Measurements from ENCODE around the gene DAPK3.

Gene DAPK3

DNA sequence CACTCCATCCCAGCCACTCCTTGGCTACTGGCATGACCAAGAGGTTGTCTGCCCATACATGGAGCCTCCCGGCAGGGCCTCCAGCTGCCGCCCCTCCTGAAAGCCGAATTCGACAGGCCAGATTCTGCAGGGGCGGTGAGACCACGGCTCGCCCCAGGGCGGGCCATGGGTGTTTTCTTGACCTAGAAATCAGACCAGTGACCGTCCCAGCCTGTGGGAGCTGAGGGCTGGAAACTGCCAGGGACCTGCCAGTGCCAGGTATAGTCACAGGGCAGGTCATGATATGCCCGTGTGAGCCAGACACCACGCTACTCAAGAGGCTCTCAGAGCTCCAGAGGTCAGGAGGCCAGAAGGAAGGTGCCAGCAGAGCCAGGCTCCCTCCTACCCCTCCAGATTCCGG lies 16.8 kb downstream of the DAPK3 start:
- TF ChIP-seq POLR2AphosphoS5 (IDR thresholded peaks at IDR 0.05; ENCODE audit: low read depth, low read length) (no peak), FOXP2 (optimal IDR thresholded peaks at IDR 0.05; ENCODE audit: borderline replicate concordance, extremely low read depth, extremely low read length, insufficient read depth) (no peak), TAF1 (IDR thresholded peaks at IDR 0.05; ENCODE audit: borderline replicate concordance, insufficient read depth, low read length) (no peak), SIN3A (IDR thresholded peaks at IDR 0.05; ENCODE audit: borderline replicate concordance, insufficient read depth, low read length) (no peak)
- TF ChIP-seq, protein P1, sequence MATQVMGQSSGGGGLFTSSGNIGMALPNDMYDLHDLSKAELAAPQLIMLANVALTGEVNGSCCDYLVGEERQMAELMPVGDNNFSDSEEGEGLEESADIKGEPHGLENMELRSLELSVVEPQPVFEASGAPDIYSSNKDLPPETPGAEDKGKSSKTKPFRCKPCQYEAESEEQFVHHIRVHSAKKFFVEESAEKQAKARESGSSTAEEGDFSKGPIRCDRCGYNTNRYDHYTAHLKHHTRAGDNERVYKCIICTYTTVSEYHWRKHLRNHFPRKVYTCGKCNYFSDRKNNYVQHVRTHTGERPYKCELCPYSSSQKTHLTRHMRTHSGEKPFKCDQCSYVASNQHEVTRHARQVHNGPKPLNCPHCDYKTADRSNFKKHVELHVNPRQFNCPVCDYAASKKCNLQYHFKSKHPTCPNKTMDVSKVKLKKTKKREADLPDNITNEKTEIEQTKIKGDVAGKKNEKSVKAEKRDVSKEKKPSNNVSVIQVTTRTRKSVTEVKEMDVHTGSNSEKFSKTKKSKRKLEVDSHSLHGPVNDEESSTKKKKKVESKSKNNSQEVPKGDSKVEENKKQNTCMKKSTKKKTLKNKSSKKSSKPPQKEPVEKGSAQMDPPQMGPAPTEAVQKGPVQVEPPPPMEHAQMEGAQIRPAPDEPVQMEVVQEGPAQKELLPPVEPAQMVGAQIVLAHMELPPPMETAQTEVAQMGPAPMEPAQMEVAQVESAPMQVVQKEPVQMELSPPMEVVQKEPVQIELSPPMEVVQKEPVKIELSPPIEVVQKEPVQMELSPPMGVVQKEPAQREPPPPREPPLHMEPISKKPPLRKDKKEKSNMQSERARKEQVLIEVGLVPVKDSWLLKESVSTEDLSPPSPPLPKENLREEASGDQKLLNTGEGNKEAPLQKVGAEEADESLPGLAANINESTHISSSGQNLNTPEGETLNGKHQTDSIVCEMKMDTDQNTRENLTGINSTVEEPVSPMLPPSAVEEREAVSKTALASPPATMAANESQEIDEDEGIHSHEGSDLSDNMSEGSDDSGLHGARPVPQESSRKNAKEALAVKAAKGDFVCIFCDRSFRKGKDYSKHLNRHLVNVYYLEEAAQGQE (IDR thresholded peaks at IDR 0.05; ENCODE audit: insufficient read depth in 1 of 2, low read depth in 2 of 2, low read length in 2 of 2), result no peak

DNA sequence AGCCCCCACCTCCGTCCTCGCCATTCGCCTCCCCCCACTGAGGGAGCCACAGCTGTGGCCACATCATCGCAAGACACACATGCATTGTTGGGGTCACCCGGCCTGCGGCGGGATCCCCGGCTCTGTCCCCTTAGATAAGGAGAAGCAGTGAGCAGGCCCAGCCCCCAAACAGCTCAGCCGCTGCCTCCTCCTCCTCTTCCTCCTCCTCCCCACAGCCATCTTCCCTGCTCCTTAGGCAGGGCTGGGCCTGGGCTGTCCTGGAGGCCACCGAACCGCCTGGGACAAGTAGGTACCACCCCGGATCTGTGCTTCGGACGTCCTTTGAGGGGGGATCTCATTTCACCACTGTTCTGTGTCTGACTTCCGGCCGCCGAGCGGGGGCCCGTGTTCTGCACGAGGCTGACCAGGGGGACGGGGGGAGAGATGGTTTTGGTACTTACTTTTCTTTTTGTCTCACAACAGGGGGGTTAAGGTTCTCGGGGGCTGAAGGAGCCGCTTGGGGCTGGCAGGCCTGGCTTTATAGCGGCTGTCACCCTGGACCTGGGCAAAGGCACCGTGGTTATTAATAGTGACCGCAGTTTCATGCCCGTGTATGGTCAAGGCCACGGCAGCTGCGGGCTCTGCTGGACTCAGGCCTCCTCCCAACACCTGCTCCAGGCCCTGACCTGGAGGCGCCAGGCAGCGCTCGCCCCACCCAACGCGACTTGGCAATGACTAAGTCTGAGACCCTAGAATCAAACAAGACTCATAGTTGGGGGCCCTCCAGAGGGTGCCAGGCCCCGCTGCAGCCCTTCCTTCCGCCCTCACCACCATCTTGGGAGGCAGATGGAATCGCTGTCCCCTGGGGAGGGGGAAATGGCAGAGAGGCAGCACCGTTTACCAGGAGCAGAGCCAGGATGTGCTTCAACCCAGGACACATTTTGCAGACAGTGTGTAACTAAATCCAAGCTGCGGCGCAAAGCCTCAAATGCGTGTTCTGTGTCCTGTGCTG lies 19.7 kb downstream of the DAPK3 start:
- TF ChIP-seq SIN3A (IDR thresholded peaks at IDR 0.05; ENCODE audit: borderline replicate concordance, insufficient read depth, low read length), result no peak
- TF ChIP-seq TAF1 (IDR thresholded peaks at IDR 0.05; ENCODE audit: borderline replicate concordance, insufficient read depth, low read length), result no peak
- TF ChIP-seq, protein P1 (IDR thresholded peaks at IDR 0.05; ENCODE audit: insufficient read depth in 1 of 2, low read depth in 2 of 2, low read length in 2 of 2), result no peak
- no peak for TF ChIP-seq FOXP2 (optimal IDR thresholded peaks at IDR 0.05; ENCODE audit: borderline replicate concordance, extremely low read depth, extremely low read length, insufficient read depth)
- no peak for TF ChIP-seq POLR2AphosphoS5 (IDR thresholded peaks at IDR 0.05; ENCODE audit: low read depth, low read length)

DNA sequence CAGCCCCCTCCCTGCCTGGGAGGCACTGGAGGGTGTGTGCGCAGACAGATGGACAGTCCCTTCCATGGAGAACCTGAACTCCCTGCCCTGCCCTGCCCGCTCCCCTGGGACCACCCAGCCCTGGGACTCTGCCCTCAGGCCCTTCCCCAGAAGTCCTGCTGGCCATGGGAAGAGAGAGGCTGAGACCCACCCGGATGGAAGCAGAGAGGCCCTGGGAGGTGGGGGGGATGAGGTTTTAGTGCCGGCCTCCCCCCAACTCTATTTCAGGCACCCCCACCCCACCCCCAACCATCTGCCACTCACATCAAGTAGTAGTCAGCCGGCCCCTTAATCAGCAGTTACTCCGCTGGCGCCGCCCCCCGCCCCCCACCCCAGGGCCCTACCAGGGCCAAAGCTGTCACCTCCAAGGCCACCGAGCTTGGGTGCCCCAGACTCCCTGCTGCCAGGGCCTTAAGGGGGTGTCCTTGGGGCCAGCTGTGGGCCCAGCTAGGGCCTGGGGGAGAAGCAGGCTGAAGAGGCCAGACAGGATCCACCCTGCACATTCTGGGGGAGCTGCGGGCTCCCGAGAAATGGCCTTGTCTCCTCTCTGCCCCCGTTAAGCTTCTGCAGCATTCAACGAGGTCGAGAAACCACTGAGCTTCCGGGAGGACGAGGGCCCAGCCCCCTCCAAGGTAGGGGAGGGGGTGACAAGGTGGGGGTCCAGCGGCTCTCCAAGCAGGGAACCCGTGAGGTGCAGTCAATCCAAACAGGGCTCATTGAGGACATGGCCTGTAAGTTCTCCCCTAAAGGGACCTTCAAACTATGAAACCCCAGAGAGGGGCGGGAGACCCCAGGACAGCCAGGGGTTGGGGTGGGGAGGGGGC lies 20.7 kb downstream of the DAPK3 start:
- TF ChIP-seq POLR2AphosphoS5 (IDR thresholded peaks at IDR 0.05; ENCODE audit: low read depth, low read length), result no peak
- TF ChIP-seq TAF1 (IDR thresholded peaks at IDR 0.05; ENCODE audit: borderline replicate concordance, insufficient read depth, low read length), result no peak
- TF ChIP-seq, protein P1 (IDR thresholded peaks at IDR 0.05; ENCODE audit: insufficient read depth in 1 of 2, low read depth in 2 of 2, low read length in 2 of 2), result no peak
- no peak for TF ChIP-seq FOXP2 (optimal IDR thresholded peaks at IDR 0.05; ENCODE audit: borderline replicate concordance, extremely low read depth, extremely low read length, insufficient read depth)
- TF ChIP-seq SIN3A (IDR thresholded peaks at IDR 0.05; ENCODE audit: borderline replicate concordance, insufficient read depth, low read length), result no peak

DNA sequence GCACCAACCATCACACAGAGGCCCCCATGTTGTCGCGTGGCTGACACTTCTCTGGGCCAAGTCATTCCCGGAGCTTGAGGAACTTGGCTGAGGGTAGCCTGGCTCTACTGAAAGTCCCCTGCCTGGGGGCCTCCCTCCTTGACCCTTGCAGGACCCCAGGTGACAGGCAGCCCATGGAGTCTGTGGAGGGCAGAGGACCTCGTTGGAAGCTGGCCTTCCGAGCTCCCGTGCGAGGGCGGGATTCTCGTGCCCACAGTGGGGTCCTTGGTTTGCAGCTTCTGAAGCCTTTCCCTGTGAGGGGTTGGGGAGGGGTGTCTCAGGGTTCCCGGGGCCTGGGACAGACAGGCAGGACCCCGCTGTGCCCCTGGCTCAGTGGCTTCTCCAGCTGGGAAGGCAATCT lies 21.6 kb downstream of the DAPK3 start:
- TF ChIP-seq SIN3A (IDR thresholded peaks at IDR 0.05; ENCODE audit: borderline replicate concordance, insufficient read depth, low read length), result no peak
- no peak for TF ChIP-seq POLR2AphosphoS5 (IDR thresholded peaks at IDR 0.05; ENCODE audit: low read depth, low read length)
- no peak for TF ChIP-seq TAF1 (IDR thresholded peaks at IDR 0.05; ENCODE audit: borderline replicate concordance, insufficient read depth, low read length)
- no peak for TF ChIP-seq FOXP2 (optimal IDR thresholded peaks at IDR 0.05; ENCODE audit: borderline replicate concordance, extremely low read depth, extremely low read length, insufficient read depth)
- TF ChIP-seq, protein P1 (IDR thresholded peaks at IDR 0.05; ENCODE audit: insufficient read depth in 1 of 2, low read depth in 2 of 2, low read length in 2 of 2), result no peak

All from PFSK-1 (cell line).